Naive thymus-derived CD4-positive, alpha-beta T cell (primary cell): Measurements from ENCODE around the gene TMEM163. TPM values are rescaled to one million over a fixed set of nuclear protein-coding genes. Genes with fewer than 3 reads are reported as not detected.
"Not testable (repeated sequence)": the region's sequence is repeated elsewhere in the genome, so short reads cannot be mapped to it uniquely, and the experiment has no call there.

ENCODE experiments used
- ATAC-seq: fragments of 150-1000 bp; cut with Tn5 transposase; 2 replicates; pipeline ENCODE4 v1.10.0; 2021; ENCODE audit warnings: mild to moderate bottlenecking, moderate library complexity
- CTCF ChIA-PET: fragments of 350-600 bp; sonication (Branson Sonifier 250); formaldehyde crosslinking; loops from one replicate; lab custom pipeline; 2021; ENCODE audit warnings: antibody characterized with exemption; lab: Charles Lee
- POLR2A ChIA-PET: fragments of 350-600 bp; sonication (Branson Sonifier 250); formaldehyde crosslinking; loops from one replicate; lab custom pipeline; 2021; ENCODE audit warnings: antibody characterized with exemption, inconsistent platforms; lab: Charles Lee
- DNase-seq, 9 donors: peaks; one replicate each; pipeline versions ENCODE4 v3.0.0 to v3.0.0-alpha.2; 2020 to 2022; ENCODE audit warnings: mixed read lengths in 1 of 9
- H3K27ac ChIP-seq: one replicate; pipeline ENCODE4 v1.7.0; 2013; ENCODE audit warnings: mild to moderate bottlenecking, low read depth, low read length, moderate library complexity
- H3K27me3 ChIP-seq, 2 donors: one replicate each; pipeline ENCODE4 v1.7.0; 2013; ENCODE audit warnings: low read length in 2 of 2, mild to moderate bottlenecking in 2 of 2, moderate library complexity in 2 of 2; ENCODE audit not compliant: control insufficient read depth in 2 of 2, insufficient read depth in 2 of 2
- H3K36me3 ChIP-seq, 3 experiments: 1 replicate in 2 of 3; 2 replicates in 1 of 3; pipeline ENCODE4 v1.7.0; 2013; ENCODE audit warnings: low read length in 3 of 3, mild to moderate bottlenecking in 3 of 3, moderate library complexity in 1 of 3; ENCODE audit not compliant: insufficient read depth in 3 of 3, control insufficient read depth in 2 of 3
- H3K4me1 ChIP-seq, 2 donors: one replicate each; pipeline ENCODE4 v1.7.0; 2013; ENCODE audit warnings: low read length in 2 of 2, mild to moderate bottlenecking in 2 of 2, moderate library complexity in 1 of 2; ENCODE audit not compliant: control insufficient read depth in 2 of 2, insufficient read depth in 2 of 2
- H3K4me3 ChIP-seq: 2 replicates; pipeline ENCODE4 v1.7.0; 2013; ENCODE audit warnings: mild to moderate bottlenecking, low read length
- H3K9me3 ChIP-seq, 3 experiments: 1 replicate in 2 of 3; 2 replicates in 1 of 3; pipeline ENCODE4 v1.7.0; 2013; ENCODE audit warnings: low read length in 3 of 3; ENCODE audit not compliant: control insufficient read depth in 2 of 3
- H3K27ac Mint-ChIP-seq, 9 donors: one replicate each; pipeline ENCODE4 v1.8.0; 2020 to 2022; ENCODE audit warnings: mixed read lengths in 9 of 9, mild to moderate bottlenecking in 8 of 9, moderate library complexity in 5 of 9, inconsistent platforms in 2 of 9
- H3K27me3 Mint-ChIP-seq, 5 donors: one replicate each; pipeline ENCODE4 v1.8.0; 2021 to 2022; ENCODE audit warnings: mixed read lengths in 5 of 5, mild to moderate bottlenecking in 1 of 5
- H3K36me3 Mint-ChIP-seq, 5 donors: one replicate each; pipeline ENCODE4 v1.8.0; 2020 to 2022; ENCODE audit warnings: mixed read lengths in 5 of 5, mild to moderate bottlenecking in 3 of 5, inconsistent platforms in 1 of 5
- H3K4me1 Mint-ChIP-seq, 7 donors: one replicate each; pipeline ENCODE4 v1.8.0; 2020 to 2022; ENCODE audit warnings: mixed read lengths in 7 of 7, mild to moderate bottlenecking in 3 of 7, inconsistent platforms in 1 of 7
- H3K4me3 Mint-ChIP-seq, 10 donors: one replicate each; pipeline ENCODE4 v1.8.0; 2020 to 2022; ENCODE audit warnings: mild to moderate bottlenecking in 10 of 10, mixed read lengths in 10 of 10, moderate library complexity in 6 of 10, inconsistent platforms in 2 of 10
- H3K9me3 Mint-ChIP-seq, 11 donors: one replicate each; pipeline ENCODE4 v1.8.0; 2020 to 2022; ENCODE audit warnings: mixed read lengths in 11 of 11, mild to moderate bottlenecking in 4 of 11, inconsistent platforms in 1 of 11, moderate library complexity in 1 of 11
- intact Hi-C, 2 donors: fragments of 100-400 bp; cut with micrococcal nuclease; formaldehyde crosslinking; loops; one replicate each; pipeline ENCODE4 v1.15.1; 2023
- polyA plus RNA-seq, 2 donors: library from polyadenylated mRNA; unstranded; fragments of 300-500 nt; fragmentation: Illumina TruSeq; gene quantifications; one replicate each; pipeline ENCODE4 v1.2.3, GENCODE V29; 2021
- total RNA-seq, 6 experiments: library from RNA in 5 of 6; stranded (reverse) in 5 of 6; gene quantifications; 1 replicate in 5 of 6; 2 replicates in 1 of 6; pipeline ENCODE4 v1.2.3 and lab custom pipeline; 2021 to 2026

Gene TMEM163
- total and polyA plus RNA-seq, 7 experiments from 2014 or later = 0.13 to 0.71 (median 0.21) TPM; not detected in 2

- Mint-ChIP-seq H3K4me1 (peaks cover 0 to 2% (median 0%) of the 10 kb centered on the region in 7 donors), H3K36me3 (no peaks in the 10 kb centered on the region), H3K27me3 (peaks cover 0 to 12% (median 2%) of the 10 kb centered on the region in 5 donors), H3K4me3 (no peak overlapping the region), H3K9me3 (no peaks in the 10 kb centered on the region), H3K27ac (no peak overlapping the region)
- Histone ChIP-seq H3K4me3 (no peak overlapping the region), H3K27ac (no peak overlapping the region), H3K36me3 (no peaks in the 10 kb centered on the region), H3K27me3 (no peaks in the 10 kb centered on the region), H3K9me3 (no peaks in the 10 kb centered on the region), H3K4me1 (no peaks in the 10 kb centered on the region)
- POLR2A ChIA-PET = no interaction called here
- intact Hi-C loops = no loop called here
- CTCF ChIA-PET = no interaction called here
- ATAC-seq (no peak), DNase-seq (no peak)
Measured at GRCh38 chr2:134570676-134571075, 148.1 kb downstream of the TMEM163 start.

GRCh38 chr2:134568413-134568812 is 150.4 kb downstream of the TMEM163 start:
- Mint-ChIP-seq H3K4me3 (no peak overlapping the region), H3K9me3 (no peaks in the 10 kb centered on the region), H3K4me1 (peaks cover 0 to 2% (median 0%) of the 10 kb centered on the region in 7 donors), H3K27me3 (peaks cover 0 to 12% (median 5%) of the 10 kb centered on the region in 5 donors), H3K27ac (no peak overlapping the region), H3K36me3 (no peaks in the 10 kb centered on the region)
- no peak for ATAC-seq
- Histone ChIP-seq H3K36me3 (no peaks in the 10 kb centered on the region), H3K4me3 (no peak overlapping the region), H3K27me3 (no peaks in the 10 kb centered on the region), H3K27ac (no peak overlapping the region), H3K9me3 (no peaks in the 10 kb centered on the region), H3K4me1 (no peaks in the 10 kb centered on the region)
- ChIA-PET CTCF (no interaction called here), POLR2A (no interaction called here)
- DNase-seq = no peak
- intact Hi-C loops = no loop called here

GRCh38 chr2:134567666-134568065 is 151.1 kb downstream of the TMEM163 start:
- Histone ChIP-seq H3K27me3 (no peaks in the 10 kb centered on the region), H3K4me1 (no peaks in the 10 kb centered on the region), H3K4me3 (no peak overlapping the region), H3K36me3 (no peaks in the 10 kb centered on the region), H3K9me3 (no peaks in the 10 kb centered on the region), H3K27ac (no peak overlapping the region)
- no peak for ATAC-seq
- intact Hi-C loops = no loop called here
- H3K4me1 Mint-ChIP-seq = peaks cover 0 to 2% (median 0%) of the 10 kb centered on the region in 7 donors
- peaks cover 0 to 15% (median 5%) of the 10 kb centered on the region in 5 donors for H3K27me3 Mint-ChIP-seq
- POLR2A ChIA-PET = no interaction called here
- H3K9me3 Mint-ChIP-seq = no peaks in the 10 kb centered on the region
- CTCF ChIA-PET = no interaction called here
- H3K36me3 Mint-ChIP-seq = no peaks in the 10 kb centered on the region
- H3K27ac Mint-ChIP-seq = no peak overlapping the region
- no peak for DNase-seq
- no peak overlapping the region for H3K4me3 Mint-ChIP-seq

- H3K9me3 ChIP-seq, H3K4me1 Mint-ChIP-seq, POLR2A ChIA-PET, H3K27ac Mint-ChIP-seq, intact Hi-C loops, DNase-seq, H3K9me3 Mint-ChIP-seq, H3K36me3 Mint-ChIP-seq, H3K36me3 ChIP-seq, ATAC-seq, H3K27me3 ChIP-seq, H3K27ac ChIP-seq, H3K4me1 ChIP-seq, CTCF ChIA-PET, H3K4me3 ChIP-seq, H3K4me3 Mint-ChIP-seq: not testable (repeated sequence)
- peaks cover 0 to 11% (median 9%) of the 10 kb centered on the region in 5 donors for H3K27me3 Mint-ChIP-seq
Measured at GRCh38 chr2:134564955-134565354, 153.8 kb downstream of the TMEM163 start.

- no peak overlapping the region for H3K4me3 ChIP-seq
- no peaks in the 10 kb centered on the region for H3K36me3 ChIP-seq
- H3K9me3 ChIP-seq = no peaks in the 10 kb centered on the region
- no peaks in the 10 kb centered on the region for H3K36me3 Mint-ChIP-seq
- H3K27ac Mint-ChIP-seq = no peak overlapping the region
- H3K27me3 ChIP-seq = peaks cover 0 to 3% of the 10 kb centered on the region in 2 donors
- DNase-seq (no peak), ATAC-seq (peak; percentile 14)
- peaks cover 0 to 11% (median 10%) of the 10 kb centered on the region in 5 donors for H3K27me3 Mint-ChIP-seq
- H3K27ac ChIP-seq = no peak overlapping the region
- POLR2A ChIA-PET = no interaction called here
- H3K4me1 ChIP-seq = no peaks in the 10 kb centered on the region
- no peaks in the 10 kb centered on the region for H3K9me3 Mint-ChIP-seq
- no peak overlapping the region for H3K4me3 Mint-ChIP-seq
- H3K4me1 Mint-ChIP-seq = peaks cover 0 to 2% (median 0%) of the 10 kb centered on the region in 7 donors
- intact Hi-C loops = no loop called here
- CTCF ChIA-PET = no interaction called here
Measured at GRCh38 chr2:134564549-134564948, 154.3 kb downstream of the TMEM163 start.

GRCh38 chr2:134558208-134558830 is 160.5 kb downstream of the TMEM163 start:
- CTCF ChIA-PET = no interaction called here

GRCh38 chr2:134555411-134555810 is 163.4 kb downstream of the TMEM163 start:
- no peak overlapping the region for H3K27ac Mint-ChIP-seq
- Histone ChIP-seq H3K9me3 (no peaks in the 10 kb centered on the region), H3K27me3 (no peaks in the 10 kb centered on the region), H3K4me3 (no peak overlapping the region), H3K4me1 (no peaks in the 10 kb centered on the region), H3K27ac (no peak overlapping the region), H3K36me3 (no peaks in the 10 kb centered on the region)
- CTCF ChIA-PET = no interaction called here
- no peaks in the 10 kb centered on the region for H3K4me1 Mint-ChIP-seq
- POLR2A ChIA-PET = no interaction called here
- no peak overlapping the region for H3K4me3 Mint-ChIP-seq
- peaks cover 0 to 1% (median 0%) of the 10 kb centered on the region in 11 donors for H3K9me3 Mint-ChIP-seq
- DNase-seq (no peak), ATAC-seq (no peak)
- intact Hi-C loops = no loop called here
- peaks cover 0 to 11% (median 5%) of the 10 kb centered on the region in 5 donors for H3K27me3 Mint-ChIP-seq
- no peaks in the 10 kb centered on the region for H3K36me3 Mint-ChIP-seq

More at GRCh38 chr2:134558208-134558830, 160.5 kb downstream of the TMEM163 start:
- no peaks in the 10 kb centered on the region for H3K9me3 ChIP-seq
- H3K27me3 ChIP-seq = peaks cover 0 to 3% of the 10 kb centered on the region in 2 donors
- H3K27me3 Mint-ChIP-seq = peaks cover 0 to 14% (median 5%) of the 10 kb centered on the region in 5 donors
- H3K27ac Mint-ChIP-seq = no peak overlapping the region
- H3K36me3 Mint-ChIP-seq = no peaks in the 10 kb centered on the region
- no peak for DNase-seq
- no peak overlapping the region for H3K27ac ChIP-seq
- no peaks in the 10 kb centered on the region for H3K9me3 Mint-ChIP-seq
- H3K4me3 Mint-ChIP-seq = no peak overlapping the region
- H3K4me1 ChIP-seq = no peaks in the 10 kb centered on the region
- no peak overlapping the region for H3K4me3 ChIP-seq
- no peaks in the 10 kb centered on the region for H3K4me1 Mint-ChIP-seq
- no peaks in the 10 kb centered on the region for H3K36me3 ChIP-seq
- intact Hi-C loops = no loop called here
- no peak for ATAC-seq
- POLR2A ChIA-PET = no interaction called here
